ENCODE measurements around the gene AKAP9.
"Not testable (repeated sequence)": the region's sequence is repeated elsewhere in the genome, so short reads cannot be mapped to it uniquely, and the experiment has no call there.

Gene AKAP9

DNA sequence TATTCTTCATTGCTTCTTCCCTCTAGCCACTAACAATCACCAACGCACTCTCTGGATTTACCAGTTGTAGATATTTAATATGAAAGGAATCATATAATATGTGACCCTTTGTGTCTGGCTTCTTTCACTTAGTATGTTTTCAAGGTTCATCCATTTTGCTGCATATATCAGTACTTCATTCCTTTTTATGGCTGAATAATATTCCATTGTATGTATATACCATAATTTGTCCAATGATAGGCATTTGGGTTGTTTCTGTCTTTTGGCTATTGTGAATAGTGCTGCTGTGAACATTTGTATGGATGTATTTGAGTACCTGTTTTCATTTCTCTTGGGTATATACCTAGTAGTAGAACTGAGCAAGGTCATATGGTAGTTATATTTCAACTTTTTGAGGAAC is 7.3 kb downstream of the AKAP9 start:
- no peak overlapping the region for H3K9ac ChIP-seq (ENCODE audit: low read length)
- no peaks in the 10 kb centered on the region for H3K4me1 ChIP-seq (ENCODE audit: insufficient read depth, low read length)
- H3K36me3 ChIP-seq (ENCODE audit: insufficient read depth, low read length) = no peaks in the 10 kb centered on the region
- no peak overlapping the region for H3K27ac ChIP-seq (ENCODE audit: low read depth, low read length)
- H3K27me3 ChIP-seq (ENCODE audit: control insufficient read depth in 1 of 2, insufficient read depth in 2 of 2, low read length in 2 of 2) = no peaks in the 10 kb centered on the region
- no peaks in the 10 kb centered on the region for H3K9me3 ChIP-seq (ENCODE audit: low read length)
- no peak overlapping the region for H3K4me3 ChIP-seq (ENCODE audit: low read depth in 1 of 2, low read length in 2 of 2)

DNA sequence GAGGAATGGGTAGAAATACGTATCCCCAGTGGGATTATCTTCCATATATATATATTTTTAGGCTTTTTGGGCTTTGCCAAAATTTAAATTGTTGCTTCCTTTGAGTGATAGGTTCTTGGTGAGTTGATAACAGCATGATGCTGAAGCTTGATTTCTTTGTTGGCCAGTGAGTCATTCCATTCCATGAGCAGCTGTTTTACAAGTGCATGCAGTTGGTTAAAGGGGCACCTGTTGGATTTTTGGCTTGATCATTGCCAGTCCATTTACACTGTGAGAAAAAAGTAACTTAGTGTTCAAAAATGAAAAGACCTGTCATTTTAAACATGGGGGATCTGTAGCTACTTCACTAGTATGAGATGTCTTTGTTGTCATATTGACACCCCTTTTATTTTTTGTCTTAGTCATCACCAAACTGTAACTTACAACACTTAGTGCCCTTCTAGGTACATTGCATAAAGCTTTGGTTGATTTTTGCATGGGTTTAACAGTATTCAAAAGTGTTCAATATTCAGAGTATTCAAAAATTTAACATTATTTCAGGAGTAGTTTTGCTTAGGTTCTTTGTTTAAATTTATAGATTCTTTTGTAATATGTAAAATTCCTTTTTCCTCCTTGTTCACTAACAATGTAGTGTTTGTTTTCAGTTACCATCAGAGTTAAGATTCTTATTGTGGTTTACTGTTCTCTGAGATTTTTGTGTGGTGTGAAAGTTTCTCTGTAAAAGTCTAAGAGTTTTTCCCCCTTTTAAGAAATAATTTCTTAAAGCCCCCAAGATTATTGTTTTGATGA is 8.8 kb downstream of the AKAP9 start:
- no peak overlapping the region for H3K9ac ChIP-seq (ENCODE audit: low read length)
- no peaks in the 10 kb centered on the region for H3K36me3 ChIP-seq (ENCODE audit: insufficient read depth, low read length)
- no peak overlapping the region for H3K4me3 ChIP-seq (ENCODE audit: low read depth in 1 of 2, low read length in 2 of 2)
- no peaks in the 10 kb centered on the region for H3K9me3 ChIP-seq (ENCODE audit: low read length)
- H3K27me3 ChIP-seq (ENCODE audit: control insufficient read depth in 1 of 2, insufficient read depth in 2 of 2, low read length in 2 of 2) = no peaks in the 10 kb centered on the region
- H3K4me1 ChIP-seq (ENCODE audit: insufficient read depth, low read length) = no peaks in the 10 kb centered on the region
- H3K27ac ChIP-seq (ENCODE audit: low read depth, low read length) = no peak overlapping the region

DNA sequence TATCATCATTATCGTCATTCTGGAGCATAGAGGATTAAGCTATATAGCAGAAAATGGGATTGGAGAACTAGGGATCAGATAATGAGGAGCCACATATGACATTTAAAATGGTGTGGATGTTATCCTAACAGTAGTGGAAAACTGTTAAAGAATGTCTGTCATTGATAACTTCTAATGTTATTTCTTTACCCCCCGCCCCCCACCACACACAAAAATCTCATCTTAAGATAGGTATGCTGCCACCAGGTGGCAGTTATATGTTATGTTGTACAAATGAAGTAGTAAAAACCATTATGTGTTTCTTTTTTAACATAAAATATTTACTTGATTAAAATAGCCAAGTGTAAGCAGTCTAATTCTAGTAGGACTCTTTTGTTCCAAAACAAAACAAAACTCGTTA is 13.0 kb downstream of the AKAP9 start:
- H3K4me3 ChIP-seq (ENCODE audit: low read depth in 1 of 2, low read length in 2 of 2) = no peak overlapping the region
- H3K9me3 ChIP-seq (ENCODE audit: low read length) = no peaks in the 10 kb centered on the region
- H3K27ac ChIP-seq (ENCODE audit: low read depth, low read length) = no peak overlapping the region
- no peak overlapping the region for H3K9ac ChIP-seq (ENCODE audit: low read length)
- H3K4me1 ChIP-seq (ENCODE audit: insufficient read depth, low read length) = no peaks in the 10 kb centered on the region
- no peaks in the 10 kb centered on the region for H3K36me3 ChIP-seq (ENCODE audit: insufficient read depth, low read length)
- H3K27me3 ChIP-seq (ENCODE audit: control insufficient read depth in 1 of 2, insufficient read depth in 2 of 2, low read length in 2 of 2) = no peaks in the 10 kb centered on the region

DNA sequence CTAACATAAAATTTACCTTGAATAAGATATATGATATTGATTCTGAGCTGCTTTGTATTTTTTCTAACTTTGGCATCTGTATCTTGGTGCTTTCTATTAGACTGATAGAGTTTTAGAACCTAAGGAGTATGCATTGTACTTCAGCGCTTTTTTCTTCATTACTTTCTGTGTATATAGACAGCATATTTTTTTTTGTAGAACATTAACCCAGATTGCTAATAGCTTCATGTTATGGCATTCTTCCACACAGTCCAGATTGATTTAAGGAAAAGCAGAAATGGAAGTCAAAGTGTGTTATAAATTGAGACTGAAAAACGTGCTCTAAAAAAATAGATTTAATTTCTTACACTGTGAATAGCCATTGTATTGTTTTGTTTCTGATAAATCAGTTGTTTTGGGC is 15.8 kb downstream of the AKAP9 start:
- H3K27ac ChIP-seq (ENCODE audit: low read depth, low read length); H3K9ac ChIP-seq (ENCODE audit: low read length); H3K4me3 ChIP-seq (ENCODE audit: low read depth in 1 of 2, low read length in 2 of 2); H3K27me3 ChIP-seq (ENCODE audit: control insufficient read depth in 1 of 2, insufficient read depth in 2 of 2, low read length in 2 of 2); H3K4me1 ChIP-seq (ENCODE audit: insufficient read depth, low read length); H3K36me3 ChIP-seq (ENCODE audit: insufficient read depth, low read length); H3K9me3 ChIP-seq (ENCODE audit: low read length): not testable (repeated sequence)

DNA sequence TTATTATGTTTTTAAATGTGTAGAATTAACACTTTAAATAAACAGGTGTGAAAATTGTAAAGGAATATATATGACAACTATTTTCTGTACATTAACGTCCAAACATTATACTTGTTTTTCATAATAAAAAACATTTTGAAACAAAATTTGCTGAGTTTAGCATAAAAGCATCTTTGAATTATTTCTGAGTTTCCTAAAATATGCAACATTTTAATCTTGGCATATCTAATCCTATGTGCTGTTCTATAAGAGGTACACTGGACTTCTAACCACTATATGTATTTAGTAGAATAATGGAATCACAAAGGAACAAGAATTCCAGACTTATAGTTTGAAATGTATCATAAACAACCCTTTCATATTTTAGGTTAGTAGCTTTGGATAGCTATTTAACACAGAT is 16.6 kb downstream of the AKAP9 start:
- Histone ChIP-seq H3K4me3 (ENCODE audit: low read depth in 1 of 2, low read length in 2 of 2) (no peak overlapping the region), H3K4me1 (ENCODE audit: insufficient read depth, low read length) (no peaks in the 10 kb centered on the region), H3K9ac (ENCODE audit: low read length) (no peak overlapping the region), H3K36me3 (ENCODE audit: insufficient read depth, low read length) (no peaks in the 10 kb centered on the region), H3K27ac (ENCODE audit: low read depth, low read length) (no peak overlapping the region), H3K27me3 (ENCODE audit: control insufficient read depth in 1 of 2, insufficient read depth in 2 of 2, low read length in 2 of 2) (no peaks in the 10 kb centered on the region), H3K9me3 (ENCODE audit: low read length) (no peaks in the 10 kb centered on the region)

DNA sequence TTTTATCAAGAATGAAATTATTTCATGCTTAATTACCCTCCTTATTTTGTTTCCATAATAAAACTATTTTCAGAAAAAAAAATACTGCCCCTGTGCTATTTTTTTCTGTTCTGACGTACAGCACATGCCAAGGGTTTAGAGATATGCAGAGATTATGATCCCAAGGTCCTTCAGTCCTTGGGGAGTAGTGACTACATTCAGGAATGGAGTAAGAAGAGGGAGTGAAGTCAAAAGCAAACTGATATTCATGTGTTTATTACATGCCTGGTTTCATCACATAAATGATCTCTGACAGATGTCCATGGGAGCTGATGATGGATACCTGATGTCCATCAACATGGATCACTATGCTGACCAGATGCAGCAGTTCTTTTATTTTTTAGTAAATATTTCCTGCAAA is 17.2 kb downstream of the AKAP9 start:
- no peak overlapping the region for H3K4me3 ChIP-seq (ENCODE audit: low read depth in 1 of 2, low read length in 2 of 2)
- H3K4me1 ChIP-seq (ENCODE audit: insufficient read depth, low read length) = no peaks in the 10 kb centered on the region
- H3K27ac ChIP-seq (ENCODE audit: low read depth, low read length) = no peak overlapping the region
- no peaks in the 10 kb centered on the region for H3K27me3 ChIP-seq (ENCODE audit: control insufficient read depth in 1 of 2, insufficient read depth in 2 of 2, low read length in 2 of 2)
- H3K9me3 ChIP-seq (ENCODE audit: low read length) = no peaks in the 10 kb centered on the region
- H3K9ac ChIP-seq (ENCODE audit: low read length) = no peak overlapping the region
- no peaks in the 10 kb centered on the region for H3K36me3 ChIP-seq (ENCODE audit: insufficient read depth, low read length)

DNA sequence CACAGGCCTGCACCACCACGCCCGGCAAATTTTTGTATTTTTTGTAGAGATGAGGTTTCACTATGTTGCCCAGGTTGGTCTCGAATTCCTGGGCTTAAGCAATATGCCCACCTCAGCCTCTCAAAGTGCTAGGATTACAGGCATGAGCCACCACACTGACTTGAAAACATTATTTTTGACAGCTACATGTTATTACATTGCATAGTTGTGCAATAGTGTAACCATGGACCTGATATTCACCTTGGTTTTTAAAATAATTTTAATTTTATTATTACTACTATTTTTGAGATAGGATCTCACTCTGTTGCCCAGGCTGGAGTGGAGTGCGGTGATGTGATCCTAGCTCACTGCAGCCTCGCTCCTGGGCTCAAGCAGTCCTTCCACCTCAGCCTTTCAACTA is 18.4 kb downstream of the AKAP9 start:
- no peak overlapping the region for H3K4me3 ChIP-seq (ENCODE audit: low read depth in 1 of 2, low read length in 2 of 2)
- no peak overlapping the region for H3K9ac ChIP-seq (ENCODE audit: low read length)
- no peak overlapping the region for H3K27ac ChIP-seq (ENCODE audit: low read depth, low read length)
- H3K9me3 ChIP-seq (ENCODE audit: low read length) = no peaks in the 10 kb centered on the region
- H3K36me3 ChIP-seq (ENCODE audit: insufficient read depth, low read length) = no peaks in the 10 kb centered on the region
- H3K4me1 ChIP-seq (ENCODE audit: insufficient read depth, low read length) = no peaks in the 10 kb centered on the region
- no peaks in the 10 kb centered on the region for H3K27me3 ChIP-seq (ENCODE audit: control insufficient read depth in 1 of 2, insufficient read depth in 2 of 2, low read length in 2 of 2)

DNA sequence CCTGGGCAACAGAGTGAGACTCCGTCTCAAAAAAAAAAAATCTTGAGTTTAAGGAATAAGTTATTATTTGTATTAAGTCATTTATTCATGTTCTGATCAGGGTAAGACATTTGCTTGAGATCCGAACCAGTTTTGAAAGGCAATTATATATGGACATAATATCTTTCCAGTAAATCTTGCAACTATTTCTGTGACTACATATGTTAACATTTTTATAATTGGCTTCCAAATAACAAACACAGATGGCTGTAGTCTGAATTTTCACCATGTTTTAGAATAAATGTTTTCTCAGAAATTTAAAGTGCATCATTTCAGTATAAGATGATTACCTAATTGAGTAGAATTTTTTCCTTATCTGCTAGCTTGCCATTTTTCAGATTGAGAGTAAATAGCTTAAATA is 21.2 kb downstream of the AKAP9 start:
- H3K27me3 ChIP-seq (ENCODE audit: control insufficient read depth in 1 of 2, insufficient read depth in 2 of 2, low read length in 2 of 2) = no peaks in the 10 kb centered on the region
- H3K27ac ChIP-seq (ENCODE audit: low read depth, low read length) = no peak overlapping the region
- H3K36me3 ChIP-seq (ENCODE audit: insufficient read depth, low read length) = no peaks in the 10 kb centered on the region
- H3K9me3 ChIP-seq (ENCODE audit: low read length) = no peaks in the 10 kb centered on the region
- no peak overlapping the region for H3K9ac ChIP-seq (ENCODE audit: low read length)
- no peak overlapping the region for H3K4me3 ChIP-seq (ENCODE audit: low read depth in 1 of 2, low read length in 2 of 2)
- H3K4me1 ChIP-seq (ENCODE audit: insufficient read depth, low read length) = no peaks in the 10 kb centered on the region

DNA sequence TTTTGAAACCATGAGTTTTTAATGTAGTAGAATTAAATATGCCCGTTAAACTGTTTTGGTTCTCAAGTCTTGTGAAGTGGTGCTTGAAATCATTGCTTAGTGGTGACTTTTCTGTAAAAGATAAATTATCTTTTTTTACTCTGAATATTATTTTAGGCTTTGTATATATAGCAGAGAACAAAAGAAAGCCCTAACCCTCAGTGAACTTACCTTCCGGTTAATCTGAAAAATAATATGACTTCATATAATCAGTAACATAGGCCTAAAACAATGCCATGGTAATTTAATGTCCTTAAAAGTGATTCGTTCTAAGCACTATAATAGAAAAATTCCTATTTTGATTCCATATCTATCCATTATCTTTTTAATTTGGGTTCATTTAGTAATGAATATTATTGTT is 21.8 kb downstream of the AKAP9 start:
- Histone ChIP-seq H3K36me3 (ENCODE audit: insufficient read depth, low read length) (no peaks in the 10 kb centered on the region), H3K4me1 (ENCODE audit: insufficient read depth, low read length) (no peaks in the 10 kb centered on the region), H3K4me3 (ENCODE audit: low read depth in 1 of 2, low read length in 2 of 2) (no peak overlapping the region), H3K9ac (ENCODE audit: low read length) (no peak overlapping the region), H3K9me3 (ENCODE audit: low read length) (no peaks in the 10 kb centered on the region), H3K27ac (ENCODE audit: low read depth, low read length) (no peak overlapping the region), H3K27me3 (ENCODE audit: control insufficient read depth in 1 of 2, insufficient read depth in 2 of 2, low read length in 2 of 2) (no peaks in the 10 kb centered on the region)

DNA sequence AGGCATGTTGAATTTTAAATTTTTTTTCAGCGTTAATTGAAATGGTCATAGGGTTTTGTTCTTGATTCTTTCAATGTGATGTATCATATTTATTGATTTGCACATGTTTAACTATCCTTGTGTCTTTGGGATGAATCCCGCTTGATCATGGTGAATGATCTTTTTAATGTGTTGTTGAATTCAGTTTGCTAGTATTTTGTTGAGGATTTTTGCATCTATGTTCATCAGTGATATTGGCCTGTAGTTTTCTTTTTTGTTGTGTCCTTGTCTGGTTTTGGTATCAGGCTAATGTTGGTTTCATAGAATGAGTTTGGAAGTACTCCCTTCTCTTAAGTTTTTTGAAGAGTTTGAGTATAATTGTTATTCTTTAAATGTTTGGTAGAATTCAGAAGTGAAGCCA is 26.9 kb downstream of the AKAP9 start:
- not testable (repeated sequence) for H3K9ac ChIP-seq (ENCODE audit: low read length); H3K4me1 ChIP-seq (ENCODE audit: insufficient read depth, low read length); H3K9me3 ChIP-seq (ENCODE audit: low read length); H3K4me3 ChIP-seq (ENCODE audit: low read depth in 1 of 2, low read length in 2 of 2); H3K36me3 ChIP-seq (ENCODE audit: insufficient read depth, low read length); H3K27ac ChIP-seq (ENCODE audit: low read depth, low read length); H3K27me3 ChIP-seq (ENCODE audit: control insufficient read depth in 1 of 2, insufficient read depth in 2 of 2, low read length in 2 of 2)

DNA sequence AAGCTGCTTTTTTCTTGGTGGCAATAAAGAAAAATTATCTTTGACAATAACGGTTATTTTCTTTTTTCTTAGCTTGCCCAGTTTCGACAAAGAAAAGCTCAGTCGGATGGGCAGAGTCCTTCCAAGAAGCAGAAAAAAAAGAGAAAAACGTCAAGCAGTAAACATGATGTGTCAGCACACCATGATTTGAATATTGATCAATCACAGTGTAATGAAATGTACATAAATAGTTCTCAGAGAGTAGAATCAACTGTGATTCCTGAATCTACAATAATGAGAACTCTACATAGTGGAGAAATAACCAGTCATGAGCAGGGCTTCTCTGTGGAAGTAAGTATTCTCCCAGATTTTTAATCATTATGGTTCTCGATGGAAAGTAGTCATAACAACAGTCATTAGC is 33.0 kb downstream of the AKAP9 start:
- Histone ChIP-seq H3K4me1 (ENCODE audit: insufficient read depth, low read length) (peaks cover 5% of the 10 kb centered on the region), H3K9me3 (ENCODE audit: low read length) (no peaks in the 10 kb centered on the region), H3K9ac (ENCODE audit: low read length) (no peak overlapping the region), H3K4me3 (ENCODE audit: low read depth in 1 of 2, low read length in 2 of 2) (no peak overlapping the region), H3K27ac (ENCODE audit: low read depth, low read length) (no peak overlapping the region), H3K36me3 (ENCODE audit: insufficient read depth, low read length) (peaks cover 13% of the 10 kb centered on the region), H3K27me3 (ENCODE audit: control insufficient read depth in 1 of 2, insufficient read depth in 2 of 2, low read length in 2 of 2) (no peaks in the 10 kb centered on the region)

DNA sequence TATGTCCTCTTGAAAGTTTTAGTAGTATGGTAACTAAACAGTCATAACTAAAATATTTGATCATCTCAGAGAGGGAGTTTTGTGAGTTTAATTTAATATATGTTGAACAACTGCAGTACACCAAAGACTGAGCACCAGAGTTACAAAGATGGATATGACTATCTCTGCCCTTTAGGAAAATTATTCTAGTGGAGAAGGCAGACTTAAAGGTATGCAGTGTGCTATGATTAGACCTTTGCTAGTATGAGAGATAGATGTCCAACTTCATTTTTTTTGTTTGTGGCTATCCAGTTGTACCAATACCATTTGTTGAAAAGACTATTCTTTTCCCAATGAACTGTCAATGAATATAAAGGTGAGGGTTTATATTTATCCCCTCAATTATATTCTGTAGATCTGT is 33.4 kb downstream of the AKAP9 start:
- Histone ChIP-seq H3K9ac (ENCODE audit: low read length) (no peak overlapping the region), H3K36me3 (ENCODE audit: insufficient read depth, low read length) (peaks cover 13% of the 10 kb centered on the region), H3K4me1 (ENCODE audit: insufficient read depth, low read length) (peaks cover 5% of the 10 kb centered on the region), H3K27me3 (ENCODE audit: control insufficient read depth in 1 of 2, insufficient read depth in 2 of 2, low read length in 2 of 2) (no peaks in the 10 kb centered on the region), H3K4me3 (ENCODE audit: low read depth in 1 of 2, low read length in 2 of 2) (no peak overlapping the region), H3K27ac (ENCODE audit: low read depth, low read length) (no peak overlapping the region), H3K9me3 (ENCODE audit: low read length) (no peaks in the 10 kb centered on the region)

Measured in muscle layer of colon (tissue), 2 donors.